Neuronal stem cell (in vitro differentiated cells): ENCODE results near the gene HLA-DMA.

ENCODE experiments used
- DNase-seq: peaks from one replicate; pipeline ENCODE4 v3.0.0-alpha.2; 2013; ENCODE audit warnings: low spot score
- H2AFZ ChIP-seq: one replicate; pipeline ENCODE4 v1.6.1; 2013; ENCODE audit warnings: mild to moderate bottlenecking, low read length, inconsistent platforms
- H2AK5ac ChIP-seq: 2 replicates; pipeline ENCODE4 v1.6.1; 2013; ENCODE audit warnings: low read depth, mild to moderate bottlenecking, inconsistent platforms, low read length, moderate library complexity, mixed read lengths
- H2BK120ac ChIP-seq: 2 replicates; pipeline ENCODE4 v1.6.1; 2013; ENCODE audit warnings: low read depth, mild to moderate bottlenecking, inconsistent platforms, low read length, moderate library complexity, mixed read lengths
- H2BK12ac ChIP-seq: one replicate; pipeline ENCODE4 v1.6.1; 2013; ENCODE audit warnings: low read length, inconsistent platforms
- H2BK15ac ChIP-seq: 2 replicates; pipeline ENCODE4 v1.6.1; 2013; ENCODE audit warnings: mild to moderate bottlenecking, low read length, inconsistent platforms, mixed read lengths
- H2BK5ac ChIP-seq: one replicate; pipeline ENCODE4 v1.6.1; 2013; ENCODE audit warnings: inconsistent platforms, mild to moderate bottlenecking, low read length, moderate library complexity
- H3K14ac ChIP-seq: one replicate; pipeline ENCODE4 v1.6.1; 2013; ENCODE audit warnings: low read length, inconsistent platforms
- H3K18ac ChIP-seq: 2 replicates; pipeline ENCODE4 v1.6.1; 2013; ENCODE audit warnings: low read length, inconsistent platforms
- H3K23ac ChIP-seq: 2 replicates; pipeline ENCODE4 v1.6.1; 2013; ENCODE audit warnings: low read depth, mild to moderate bottlenecking, mixed read lengths, low read length, inconsistent platforms; ENCODE audit not compliant: poor library complexity
- H3K27ac ChIP-seq: replicated peaks from 3 replicates; pipeline ENCODE4 v1.5.1; 2013; ENCODE audit warnings: low read length, inconsistent platforms
- H3K27me3 ChIP-seq, 3 experiments: 2 replicates each; pipeline ENCODE4 v1.6.1; 2013; ENCODE audit warnings: low read length in 3 of 3, mild to moderate bottlenecking in 2 of 3, inconsistent platforms in 1 of 3, low read depth in 1 of 3, mixed read lengths in 1 of 3, moderate library complexity in 1 of 3; ENCODE audit not compliant: control insufficient read depth in 3 of 3, insufficient read depth in 3 of 3
- H3K36me3 ChIP-seq, 2 donors: replicated peaks in 1 of 2; 2 replicates each; pipeline ENCODE4 v1.6.1; 2013; ENCODE audit warnings: low read length in 2 of 2; ENCODE audit not compliant: control insufficient read depth in 2 of 2, insufficient read depth in 2 of 2
- H3K4ac ChIP-seq: 2 replicates; pipeline ENCODE4 v1.6.1; 2013; ENCODE audit warnings: inconsistent platforms, mild to moderate bottlenecking, low read length, moderate library complexity
- H3K4me1 ChIP-seq, 2 donors: 1 replicate in 1 of 2; 2 replicates in 1 of 2; pipeline ENCODE4 v1.6.1; 2013; ENCODE audit warnings: low read length in 2 of 2, low read depth in 1 of 2; ENCODE audit not compliant: control insufficient read depth in 2 of 2, insufficient read depth in 1 of 2
- H3K4me2 ChIP-seq: one replicate; pipeline ENCODE4 v1.6.1; 2013; ENCODE audit warnings: mild to moderate bottlenecking, low read length, inconsistent platforms; ENCODE audit not compliant: insufficient read depth, poor library complexity, severe bottlenecking
- H3K4me3 ChIP-seq, 2 donors: 2 replicates each; pipeline ENCODE4 v1.5.1; 2013; ENCODE audit warnings: low read length in 2 of 2, mild to moderate bottlenecking in 2 of 2, inconsistent platforms in 1 of 2, moderate library complexity in 1 of 2
- H3K79me1 ChIP-seq: one replicate; pipeline ENCODE4 v1.6.1; 2013; ENCODE audit warnings: low read depth, mild to moderate bottlenecking, inconsistent platforms, low read length, moderate library complexity
- H3K9ac ChIP-seq: one replicate; pipeline ENCODE4 v1.6.1; 2013; ENCODE audit warnings: mild to moderate bottlenecking, low read depth, low read length, inconsistent platforms; ENCODE audit not compliant: poor library complexity
- H3K9me3 ChIP-seq, 2 donors: replicated peaks in 1 of 2; 2 replicates each; pipeline versions ENCODE3 to v1.6.1; 2013; ENCODE audit warnings: low read length in 2 of 2, mild to moderate bottlenecking in 2 of 2, inconsistent platforms in 1 of 2, low read depth in 1 of 2, mixed read lengths in 1 of 2, moderate library complexity in 1 of 2; ENCODE audit not compliant: control insufficient read depth in 2 of 2, insufficient read depth in 1 of 2
- H4K8ac ChIP-seq: one replicate; pipeline ENCODE4 v1.6.1; 2013; ENCODE audit warnings: low read depth, mild to moderate bottlenecking, inconsistent platforms, low read length, moderate library complexity
- H4K91ac ChIP-seq: one replicate; pipeline ENCODE4 v1.6.1; 2013; ENCODE audit warnings: low read length, low read depth, mild to moderate bottlenecking, inconsistent platforms; ENCODE audit not compliant: poor library complexity
- WGBS, 2 donors: extraction: QIAGEN DNeasy Blood & Tissue Kit; methylation state at CpG; one replicate each; pipeline ENCODE4 v1.1.7; 2013; ENCODE audit warnings: missing lambda C conversion rate in 2 of 2, mixed read lengths in 1 of 2; ENCODE audit not compliant: insufficient read length in 2 of 2, insufficient replicate concordance in 1 of 2; ENCODE audit errors: extremely low coverage in 2 of 2; 5-methylcytosine and 5-hydroxymethylcytosine counted together

Gene HLA-DMA

DNA sequence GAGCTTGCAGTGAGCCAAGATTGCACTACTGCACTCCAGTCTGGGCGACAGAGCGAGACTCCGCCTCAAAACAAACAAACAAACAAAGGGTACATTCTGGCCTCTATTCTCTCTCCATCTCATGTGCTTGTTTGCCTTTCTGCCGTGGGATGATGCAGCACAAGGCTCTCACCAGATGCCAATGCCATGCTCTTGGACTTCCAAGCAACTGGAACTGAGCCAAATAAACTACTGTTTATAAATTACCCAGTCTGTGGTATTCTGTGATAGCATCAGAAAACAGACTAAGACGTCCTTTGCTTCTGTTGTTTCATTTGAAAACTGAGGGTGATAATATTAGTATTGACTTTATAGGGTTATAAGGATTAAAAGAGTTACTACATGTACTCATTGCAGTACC, 11.9 kb upstream of the HLA-DMA start:
- H2BK120ac ChIP-seq: no peak overlapping the region
- H2BK12ac ChIP-seq: no peak overlapping the region
- no peak overlapping the region for H2BK5ac ChIP-seq
- H4K91ac ChIP-seq: no peak overlapping the region
- H3K4me3 ChIP-seq: no peak overlapping the region
- no peak overlapping the region for H2AK5ac ChIP-seq
- no peak overlapping the region for H3K4me2 ChIP-seq
- H3K18ac ChIP-seq: no peak overlapping the region
- no peaks in the 10 kb centered on the region for H3K9me3 ChIP-seq
- no peak overlapping the region for H2AFZ ChIP-seq
- H3K36me3 ChIP-seq: no peaks in the 10 kb centered on the region
- H4K8ac ChIP-seq: no peak overlapping the region
- H3K27ac ChIP-seq: no peak overlapping the region
- peaks cover 3% of the 10 kb centered on the region for H3K79me1 ChIP-seq
- no peak overlapping the region for H3K23ac ChIP-seq
- WGBS, 2 donors: no CpG with 5 or more reads among the region's 5 CpGs
- no peaks in the 10 kb centered on the region for H3K27me3 ChIP-seq
- no peak for DNase-seq
- H3K14ac ChIP-seq: no peak overlapping the region
- no peak overlapping the region for H2BK15ac ChIP-seq
- H3K4me1 ChIP-seq: peaks cover 0 to 5% of the 10 kb centered on the region in 2 donors
- H3K4ac ChIP-seq: no peak overlapping the region
- H3K9ac ChIP-seq: no peak overlapping the region

DNA sequence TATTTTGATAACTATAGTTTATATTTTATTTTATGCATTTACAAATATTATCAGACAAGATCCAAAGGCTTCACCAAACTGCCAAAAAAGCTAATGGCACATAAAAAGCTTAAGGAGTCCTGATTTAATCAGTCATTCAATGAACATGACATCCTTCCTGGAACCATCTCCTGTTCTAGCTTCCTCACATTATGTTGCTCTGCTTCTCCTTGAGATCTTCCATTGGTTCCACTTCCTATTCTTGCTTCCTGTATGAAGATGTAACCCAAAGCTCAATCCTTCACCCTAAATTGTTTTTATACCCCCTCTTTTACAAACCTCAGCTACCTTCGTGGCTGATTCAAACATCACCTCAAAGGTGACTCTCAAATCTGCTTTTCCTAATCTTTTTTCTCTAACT, 11.0 kb upstream of the HLA-DMA start:
- Histone ChIP-seq H3K4me2 (no peak overlapping the region), H3K23ac (no peak overlapping the region), H2BK15ac (no peak overlapping the region), H3K18ac (no peak overlapping the region), H3K14ac (no peak overlapping the region), H3K4me3 (no peak overlapping the region), H2BK12ac (no peak overlapping the region), H2BK5ac (no peak overlapping the region), H3K27me3 (no peaks in the 10 kb centered on the region), H4K91ac (no peak overlapping the region), H3K4me1 (peaks cover 0 to 5% of the 10 kb centered on the region in 2 donors), H2AFZ (no peak overlapping the region), H3K9ac (no peak overlapping the region), H2AK5ac (no peak overlapping the region), H3K36me3 (no peaks in the 10 kb centered on the region), H3K9me3 (no peaks in the 10 kb centered on the region), H3K27ac (no peak overlapping the region), H4K8ac (no peak overlapping the region), H3K79me1 (no peaks in the 10 kb centered on the region), H2BK120ac (no peak overlapping the region), H3K4ac (no peak overlapping the region)
- DNase-seq: no peak
- WGBS, 2 donors: no CpG with 5 or more reads among the region's 1 CpG

DNA sequence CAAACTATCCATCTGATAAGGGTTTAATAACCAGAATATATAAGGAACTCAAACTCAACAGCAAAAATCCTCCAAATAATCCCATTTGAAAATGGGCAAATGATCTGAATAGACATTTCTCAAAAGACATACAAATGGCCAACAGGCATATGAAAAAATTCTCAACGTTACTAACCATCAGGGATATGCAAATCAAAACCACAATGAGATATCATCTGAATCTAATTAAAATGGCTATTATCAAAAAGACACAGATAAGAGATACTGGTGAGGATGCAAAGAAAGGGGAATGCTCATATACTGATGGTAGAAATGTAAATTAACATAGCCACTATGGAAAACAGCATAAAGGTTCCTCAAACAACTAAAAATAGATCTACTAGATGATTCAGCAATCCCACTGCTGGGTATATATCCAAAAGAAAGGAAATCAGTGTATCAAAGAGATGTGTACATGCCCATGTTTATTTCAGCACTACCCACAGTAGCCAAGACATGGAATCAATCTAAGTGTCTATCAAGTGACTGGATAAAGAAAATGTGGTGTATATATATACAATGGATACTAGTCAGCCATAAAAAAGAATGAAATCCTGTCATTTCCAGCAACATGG, 9.4 kb upstream of the HLA-DMA start:
- Histone ChIP-seq H4K8ac (no peak overlapping the region), H2AK5ac (no peak overlapping the region), H4K91ac (no peak overlapping the region), H3K14ac (no peak overlapping the region), H3K4ac (no peak overlapping the region), H3K27me3 (no peaks in the 10 kb centered on the region), H3K4me2 (no peak overlapping the region), H3K4me3 (no peak overlapping the region), H3K36me3 (no peaks in the 10 kb centered on the region), H2BK5ac (no peak overlapping the region), H2BK15ac (no peak overlapping the region), H3K9me3 (no peaks in the 10 kb centered on the region), H3K9ac (no peak overlapping the region), H3K79me1 (no peaks in the 10 kb centered on the region), H3K23ac (no peak overlapping the region), H3K4me1 (peaks cover 0 to 5% of the 10 kb centered on the region in 2 donors), H2AFZ (no peak overlapping the region), H3K18ac (no peak overlapping the region), H3K27ac (no peak overlapping the region), H2BK12ac (no peak overlapping the region), H2BK120ac (no peak overlapping the region)
- WGBS, 2 donors: no CpG with 5 or more reads among the region's 1 CpG
- no peak for DNase-seq

DNA sequence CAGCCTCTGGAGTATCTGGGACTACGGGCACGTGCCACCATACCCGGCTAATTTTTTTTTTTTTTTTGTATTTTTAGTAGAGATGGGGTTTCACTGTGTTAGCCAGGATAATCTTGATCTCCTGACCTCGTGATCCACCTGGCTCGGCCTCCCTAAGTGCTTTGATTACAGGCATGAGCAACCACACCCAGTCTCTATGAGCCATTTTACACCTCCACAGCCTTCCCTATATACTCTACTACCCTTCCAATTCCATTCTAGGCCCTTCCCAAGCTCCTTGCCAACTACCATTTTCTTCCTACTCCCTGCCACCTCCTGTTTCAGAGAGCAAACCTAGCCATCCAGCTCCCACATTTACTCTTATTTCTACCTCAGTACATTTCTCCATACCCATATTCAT, 7.7 kb upstream of the HLA-DMA start:
- H3K79me1 ChIP-seq: no peaks in the 10 kb centered on the region
- no peak overlapping the region for H3K4ac ChIP-seq
- no peak overlapping the region for H3K18ac ChIP-seq
- H2BK12ac ChIP-seq: no peak overlapping the region
- no peak overlapping the region for H2AFZ ChIP-seq
- H3K9ac ChIP-seq: no peak overlapping the region
- H3K36me3 ChIP-seq: no peaks in the 10 kb centered on the region
- no peaks in the 10 kb centered on the region for H3K4me1 ChIP-seq
- no peak overlapping the region for H2BK120ac ChIP-seq
- H3K9me3 ChIP-seq: no peaks in the 10 kb centered on the region
- no peak overlapping the region for H3K14ac ChIP-seq
- H2BK5ac ChIP-seq: no peak overlapping the region
- no peak overlapping the region for H3K4me3 ChIP-seq
- H3K27ac ChIP-seq: no peak overlapping the region
- no peak overlapping the region for H3K4me2 ChIP-seq
- DNase-seq: no peak
- no CpG with 5 or more reads among the region's 5 CpGs for WGBS, 2 donors
- no peak overlapping the region for H2AK5ac ChIP-seq
- H2BK15ac ChIP-seq: no peak overlapping the region
- H3K23ac ChIP-seq: no peak overlapping the region
- H4K8ac ChIP-seq: no peak overlapping the region
- H4K91ac ChIP-seq: no peak overlapping the region
- H3K27me3 ChIP-seq: no peaks in the 10 kb centered on the region
